B cell (primary cell): Measurements from ENCODE around the gene PPP1R8.

ENCODE experiments used
- EZH2 ChIP-seq: IDR thresholded peaks from 2 replicates; pipeline ENCODE4 v1.6.1; 2012; ENCODE audit warnings: borderline replicate concordance, low read depth, mild to moderate bottlenecking, moderate library complexity, low read length; ENCODE audit not compliant: insufficient read depth, poor library complexity, severe bottlenecking
- TF ChIP-seq, protein P1 (sequence below): fragments of 200-600 bp; IDR thresholded peaks from one replicate; pipeline ENCODE4 v1.8.0; 2022; ENCODE audit warnings: antibody characterized with exemption, mild to moderate bottlenecking

DNA sequence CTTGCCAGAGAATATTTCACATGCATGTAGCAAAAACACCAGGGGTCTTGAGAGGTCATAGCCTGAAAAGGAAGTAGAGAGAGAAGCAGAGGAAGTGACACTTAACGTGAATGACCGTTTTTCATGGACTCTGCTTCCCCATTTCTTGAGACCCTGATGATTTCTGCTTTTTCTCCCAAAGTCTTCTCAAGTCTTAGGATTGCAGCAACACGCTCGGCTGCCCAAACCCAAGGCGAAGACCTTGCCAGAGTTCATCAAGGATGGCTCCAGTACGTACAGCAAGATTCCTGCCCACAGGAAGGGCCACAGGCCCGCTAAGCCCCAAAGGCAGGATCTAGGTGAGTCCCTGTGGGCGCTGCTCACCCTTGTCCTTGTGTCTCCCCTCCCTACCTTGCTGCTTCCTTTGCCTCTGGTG lies 54.5 kb downstream of the PPP1R8 start:
- no peak for TF ChIP-seq EZH2
- TF ChIP-seq, protein P1, sequence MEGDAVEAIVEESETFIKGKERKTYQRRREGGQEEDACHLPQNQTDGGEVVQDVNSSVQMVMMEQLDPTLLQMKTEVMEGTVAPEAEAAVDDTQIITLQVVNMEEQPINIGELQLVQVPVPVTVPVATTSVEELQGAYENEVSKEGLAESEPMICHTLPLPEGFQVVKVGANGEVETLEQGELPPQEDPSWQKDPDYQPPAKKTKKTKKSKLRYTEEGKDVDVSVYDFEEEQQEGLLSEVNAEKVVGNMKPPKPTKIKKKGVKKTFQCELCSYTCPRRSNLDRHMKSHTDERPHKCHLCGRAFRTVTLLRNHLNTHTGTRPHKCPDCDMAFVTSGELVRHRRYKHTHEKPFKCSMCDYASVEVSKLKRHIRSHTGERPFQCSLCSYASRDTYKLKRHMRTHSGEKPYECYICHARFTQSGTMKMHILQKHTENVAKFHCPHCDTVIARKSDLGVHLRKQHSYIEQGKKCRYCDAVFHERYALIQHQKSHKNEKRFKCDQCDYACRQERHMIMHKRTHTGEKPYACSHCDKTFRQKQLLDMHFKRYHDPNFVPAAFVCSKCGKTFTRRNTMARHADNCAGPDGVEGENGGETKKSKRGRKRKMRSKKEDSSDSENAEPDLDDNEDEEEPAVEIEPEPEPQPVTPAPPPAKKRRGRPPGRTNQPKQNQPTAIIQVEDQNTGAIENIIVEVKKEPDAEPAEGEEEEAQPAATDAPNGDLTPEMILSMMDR: no peak
